HG03571 (cell line): ENCODE data around the gene KIAA0513.
"Not testable (repeated sequence)": the region's sequence is repeated elsewhere in the genome, so short reads cannot be mapped to it uniquely, and the experiment has no call there.

Experiments
- ATAC-seq: cut with Tn5 transposase; IDR thresholded peaks from one replicate; pipeline ENCODE4 v1.9.1; 2021; ENCODE audit not compliant: unreplicated experiment

The KIAA0513 gene

DNA sequence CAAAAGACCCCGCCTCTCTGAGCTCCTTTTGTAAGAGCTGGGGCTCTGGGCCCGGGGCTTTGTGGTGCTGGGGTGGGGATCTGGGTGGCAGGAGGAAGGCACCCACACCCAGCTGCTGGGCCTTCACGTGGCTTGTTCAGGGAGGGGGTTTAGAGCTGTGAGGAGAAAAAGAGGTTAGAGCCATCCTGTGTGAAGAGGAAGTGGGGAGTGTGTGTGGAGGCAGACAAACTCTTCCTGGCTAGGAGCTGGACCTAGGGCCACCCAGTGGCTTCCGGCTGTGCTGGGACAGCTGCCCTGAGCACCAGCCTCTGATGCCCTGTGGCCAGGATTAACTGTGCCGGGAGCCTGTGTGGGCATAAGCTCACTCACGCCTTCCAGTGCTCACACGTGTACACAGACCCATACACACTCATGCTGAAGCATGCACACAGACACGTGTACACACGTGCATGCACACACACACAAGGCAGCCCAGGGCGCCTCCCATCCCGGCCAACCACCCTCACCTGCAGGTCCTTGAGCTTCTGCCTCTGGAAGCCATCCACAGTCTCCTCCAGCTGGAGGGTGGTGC lies 77.3 kb downstream of the KIAA0513 start:
- no peak for ATAC-seq

DNA sequence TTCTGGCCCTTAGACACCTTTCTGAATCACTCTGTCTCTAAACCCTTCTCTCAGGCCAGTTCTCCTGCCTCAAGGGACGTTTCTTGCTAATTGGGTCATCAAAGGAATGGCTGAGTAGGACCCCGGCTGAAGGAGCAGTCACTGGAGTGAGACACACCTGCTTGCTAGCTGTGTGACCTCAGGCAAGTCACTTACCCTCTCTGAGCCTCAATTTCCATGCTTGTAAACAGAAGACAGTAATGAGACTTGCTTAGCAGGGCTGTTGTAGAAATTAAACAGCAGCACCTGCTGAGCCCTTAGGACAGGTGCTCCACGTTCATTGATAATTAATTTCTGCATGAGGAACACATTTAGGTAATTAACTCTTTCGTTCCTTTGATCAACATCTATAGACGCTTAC lies 77.9 kb downstream of the KIAA0513 start:
- no peak for ATAC-seq

DNA sequence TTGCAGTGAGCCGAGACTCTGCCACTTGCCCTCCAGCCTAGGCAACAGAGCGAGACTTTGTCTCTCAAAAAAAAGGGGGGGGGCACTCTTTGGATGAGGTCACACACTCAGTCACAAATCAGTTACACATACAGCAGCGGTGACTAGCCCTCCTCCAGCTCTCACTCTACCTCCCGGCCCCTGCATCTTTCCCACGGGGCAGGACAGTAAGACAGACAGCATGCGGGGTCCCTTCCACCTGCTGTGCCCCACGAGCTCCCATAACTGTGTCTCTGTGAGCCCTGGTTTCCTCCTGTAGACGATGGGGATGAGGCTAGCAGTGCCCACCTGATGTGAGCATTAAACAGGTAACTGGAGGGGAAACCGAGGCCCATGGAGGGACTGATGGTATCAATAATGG lies 79.5 kb downstream of the KIAA0513 start:
- no peak for ATAC-seq

DNA sequence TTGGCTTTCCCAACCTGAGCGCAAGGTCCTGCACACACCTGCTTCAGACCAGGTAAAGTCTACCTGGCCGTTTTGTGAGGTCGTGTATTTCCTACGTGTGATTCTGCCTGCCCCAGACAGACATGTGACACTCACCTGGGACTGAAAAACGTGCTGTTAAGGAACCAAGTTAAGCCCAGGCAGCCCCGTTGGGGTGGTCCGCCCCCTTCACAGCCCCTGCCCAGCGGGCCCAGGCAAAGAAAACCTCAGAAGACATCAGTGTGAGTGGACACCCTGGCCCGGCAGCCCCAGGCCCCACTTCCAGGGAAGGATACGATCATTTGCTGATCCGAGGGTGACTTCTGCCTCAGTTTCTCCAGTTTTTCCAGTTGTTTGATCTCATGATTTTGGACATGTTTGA lies 79.9 kb downstream of the KIAA0513 start:
- ATAC-seq: no peak

DNA sequence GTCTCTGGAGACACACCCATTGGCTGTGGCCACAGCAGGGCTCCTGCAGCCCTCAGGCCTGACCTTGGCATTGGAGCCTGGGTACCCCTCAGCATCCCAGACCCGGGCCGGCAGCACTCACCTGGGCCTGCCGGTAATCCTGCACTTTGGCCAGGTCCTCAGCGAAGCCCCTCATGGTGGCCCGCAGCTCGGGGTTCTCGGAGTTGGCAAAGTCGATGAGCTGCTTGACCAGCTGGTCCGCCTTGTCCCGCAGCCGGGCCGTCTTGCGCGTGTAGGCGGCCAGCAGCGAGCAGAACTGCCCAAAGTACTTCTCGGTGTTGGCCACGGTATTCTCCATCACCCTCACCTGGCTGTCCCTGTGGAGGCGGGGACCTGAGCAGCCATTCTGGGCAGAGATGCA lies 82.5 kb downstream of the KIAA0513 start:
- no peak for ATAC-seq

DNA sequence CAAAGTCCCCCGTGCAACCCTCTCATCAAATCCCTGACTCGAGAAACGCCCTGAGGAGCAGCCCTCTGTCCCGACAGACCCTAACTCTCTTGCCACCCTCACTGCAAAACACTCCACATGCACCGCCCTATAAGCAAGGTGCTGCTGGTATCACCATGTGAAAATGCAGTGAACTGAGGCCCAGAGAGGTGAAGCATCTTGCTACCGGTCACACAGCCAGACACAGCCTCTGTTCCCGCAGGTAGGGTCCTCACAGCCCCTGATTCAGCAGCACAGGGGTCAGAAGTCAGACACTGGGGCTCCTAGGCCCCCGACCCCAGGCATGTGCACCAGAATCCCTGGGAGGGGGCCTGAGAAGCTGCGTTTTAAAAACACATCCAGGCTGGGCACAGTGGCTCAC lies 83.6 kb downstream of the KIAA0513 start:
- no peak for ATAC-seq

DNA sequence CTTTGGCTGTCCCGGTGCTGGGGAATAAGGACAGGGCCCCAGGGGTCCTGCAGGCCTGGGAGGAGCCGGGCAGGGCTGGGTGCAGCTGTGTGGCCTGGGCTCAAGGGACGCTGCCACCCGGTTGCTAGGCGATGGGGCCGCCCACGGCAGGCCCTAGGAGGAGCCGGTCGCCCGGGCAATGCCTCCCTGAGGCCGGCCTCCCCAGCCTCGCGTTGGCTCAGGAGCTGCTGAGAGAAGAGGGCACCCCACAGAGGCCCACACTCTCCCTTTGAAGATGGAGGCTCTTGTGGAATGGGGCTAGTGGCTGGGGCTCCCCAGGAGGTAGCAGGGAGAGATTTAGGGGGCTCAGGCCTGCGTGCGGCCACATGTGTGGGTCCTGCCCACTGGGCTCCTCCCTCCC lies 84.8 kb downstream of the KIAA0513 start, which contains the start of gene CIBAR2:
Gene CIBAR2, minus strand, starts transcription at position 109 of the 400 bp plus-strand sequence. CDS start 120 bp downstream, outside the sequence.
- no peak for ATAC-seq

DNA sequence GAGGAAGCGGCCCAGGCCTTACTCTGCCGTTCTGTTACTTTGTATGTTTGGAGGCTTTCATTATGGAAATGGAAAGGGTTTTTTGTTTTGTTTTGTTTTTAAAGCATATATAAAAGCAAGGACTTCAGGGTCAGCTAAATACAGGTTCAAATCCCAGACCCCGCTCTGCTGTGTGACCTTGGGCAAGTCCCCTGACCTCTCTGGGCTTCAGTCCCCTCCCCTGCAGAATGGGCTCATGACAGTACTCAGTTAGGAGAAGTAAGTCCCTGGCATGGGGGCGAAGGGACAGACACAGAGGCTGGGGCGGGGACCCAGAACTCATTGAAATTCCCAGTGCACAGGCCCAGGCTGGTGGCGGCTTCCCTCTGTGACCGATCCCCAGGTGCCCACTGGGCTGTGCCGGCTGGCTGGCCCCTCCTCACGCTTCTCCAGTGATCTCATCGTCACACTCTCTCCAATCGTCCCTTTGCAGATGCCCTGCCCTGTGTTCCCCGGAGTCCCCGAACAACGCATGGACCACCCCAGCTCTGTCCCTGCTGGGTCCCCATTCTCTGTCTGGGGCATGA lies 85.7 kb downstream of the KIAA0513 start:
- ATAC-seq: no peak

DNA sequence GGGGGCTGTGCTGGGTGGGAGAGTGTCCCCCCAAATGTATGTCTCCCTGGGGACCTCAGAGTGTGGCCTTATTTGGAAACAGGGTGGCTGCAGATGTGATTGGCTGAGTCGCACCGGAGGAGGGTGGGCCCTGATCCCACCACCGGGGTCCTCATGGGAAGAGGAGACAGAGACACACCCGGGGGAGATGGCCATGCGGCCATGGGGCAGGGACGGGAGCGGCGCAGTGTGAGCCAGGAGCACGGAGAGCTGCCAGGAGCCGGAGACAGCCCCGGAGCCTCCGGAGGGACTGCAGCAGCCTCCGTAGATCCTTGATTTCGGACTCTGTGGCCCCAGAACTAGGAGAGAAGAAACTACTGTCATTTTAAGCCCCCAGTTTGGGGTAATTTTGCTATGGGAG lies 86.3 kb downstream of the KIAA0513 start:
- ATAC-seq: no peak

DNA sequence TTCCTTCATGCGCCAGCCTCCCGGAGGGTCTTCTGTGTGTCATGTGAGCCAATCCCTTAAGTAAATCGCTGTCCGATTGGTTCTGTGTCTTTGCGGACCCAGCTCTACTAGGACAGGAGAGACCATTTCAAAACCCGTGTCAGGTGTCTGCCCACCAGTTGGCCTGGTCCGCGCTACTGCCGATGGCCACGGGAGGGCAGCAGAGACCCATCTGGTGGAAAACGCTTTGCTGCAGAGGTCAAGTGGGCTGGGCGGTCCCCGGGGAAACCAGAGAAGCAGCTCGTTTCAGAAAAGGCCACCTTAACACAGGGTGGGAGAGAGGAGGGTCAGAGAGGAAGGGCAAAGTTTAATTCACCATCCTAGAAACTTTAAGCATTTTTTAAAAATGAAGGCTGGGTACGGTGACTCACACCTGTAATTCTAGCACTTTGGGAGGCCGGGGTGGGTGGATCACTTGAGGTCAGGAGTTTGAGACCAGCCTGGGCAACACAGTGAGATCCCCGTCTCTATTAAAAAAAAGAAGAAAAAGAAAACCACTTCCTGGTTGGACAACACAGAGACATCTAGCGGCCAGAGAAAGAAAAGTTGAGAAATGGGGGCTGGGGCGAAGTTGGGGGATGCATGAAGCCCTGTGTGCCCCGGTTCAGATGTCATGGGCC lies 87.4 kb downstream of the KIAA0513 start:
- peak; percentile 53 for ATAC-seq

DNA sequence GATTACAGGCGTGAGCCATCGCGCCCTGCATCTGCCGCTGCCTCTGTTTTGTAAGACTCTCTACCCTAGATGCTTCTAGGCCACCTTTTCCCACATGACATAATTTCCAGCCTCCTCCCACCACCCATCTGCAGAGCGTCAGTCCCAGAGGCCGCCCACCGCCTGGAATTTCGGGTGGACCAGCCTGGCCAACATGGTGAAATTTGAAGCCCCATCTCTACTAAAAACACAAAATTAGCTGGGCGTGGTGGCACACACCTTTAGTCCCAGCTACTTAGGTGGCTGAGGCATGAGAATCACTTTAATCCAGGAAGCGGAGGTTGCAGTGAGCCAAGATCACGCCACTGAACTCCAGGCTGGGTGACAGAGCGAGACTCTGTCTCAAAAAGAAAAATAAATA lies 89.8 kb downstream of the KIAA0513 start:
- ATAC-seq: no peak

DNA sequence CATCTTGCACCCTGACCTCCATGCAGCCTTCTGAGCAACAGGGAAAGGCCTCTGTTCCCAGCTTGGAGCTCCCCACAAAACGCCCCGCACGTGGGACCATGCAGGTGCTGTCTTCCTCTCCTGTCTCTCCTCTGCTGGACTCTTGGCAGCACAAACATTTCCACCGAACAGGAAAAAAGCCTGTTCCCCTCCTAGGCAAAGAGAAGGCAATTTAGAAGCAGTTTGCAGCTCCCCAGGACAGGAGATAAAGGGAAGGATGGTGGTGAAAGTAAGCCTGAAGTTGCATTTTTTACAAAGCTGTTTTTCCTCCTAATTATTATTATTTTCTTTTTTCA lies 92.4 kb downstream of the KIAA0513 start:
- no peak for ATAC-seq

DNA sequence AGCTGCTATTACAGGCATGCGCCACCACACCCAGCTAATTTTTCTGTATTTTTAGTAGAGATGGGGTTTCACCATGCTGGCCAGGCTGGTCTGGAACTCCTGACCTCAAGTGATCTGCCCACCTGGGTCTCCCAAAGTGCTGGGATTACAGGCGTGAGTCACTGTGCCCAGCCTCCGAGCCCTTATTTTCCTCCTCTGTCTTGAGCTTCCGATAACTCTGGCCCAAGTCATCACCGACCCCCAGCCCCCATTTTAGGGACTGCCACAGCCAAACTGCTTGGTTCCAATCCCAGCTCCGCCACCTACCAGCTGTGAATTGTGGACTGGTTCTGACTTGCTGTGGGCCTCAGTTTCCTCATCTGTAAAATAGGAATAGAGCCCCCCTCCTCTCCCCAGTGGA lies 95.8 kb downstream of the KIAA0513 start:
- ATAC-seq: not testable (repeated sequence)

DNA sequence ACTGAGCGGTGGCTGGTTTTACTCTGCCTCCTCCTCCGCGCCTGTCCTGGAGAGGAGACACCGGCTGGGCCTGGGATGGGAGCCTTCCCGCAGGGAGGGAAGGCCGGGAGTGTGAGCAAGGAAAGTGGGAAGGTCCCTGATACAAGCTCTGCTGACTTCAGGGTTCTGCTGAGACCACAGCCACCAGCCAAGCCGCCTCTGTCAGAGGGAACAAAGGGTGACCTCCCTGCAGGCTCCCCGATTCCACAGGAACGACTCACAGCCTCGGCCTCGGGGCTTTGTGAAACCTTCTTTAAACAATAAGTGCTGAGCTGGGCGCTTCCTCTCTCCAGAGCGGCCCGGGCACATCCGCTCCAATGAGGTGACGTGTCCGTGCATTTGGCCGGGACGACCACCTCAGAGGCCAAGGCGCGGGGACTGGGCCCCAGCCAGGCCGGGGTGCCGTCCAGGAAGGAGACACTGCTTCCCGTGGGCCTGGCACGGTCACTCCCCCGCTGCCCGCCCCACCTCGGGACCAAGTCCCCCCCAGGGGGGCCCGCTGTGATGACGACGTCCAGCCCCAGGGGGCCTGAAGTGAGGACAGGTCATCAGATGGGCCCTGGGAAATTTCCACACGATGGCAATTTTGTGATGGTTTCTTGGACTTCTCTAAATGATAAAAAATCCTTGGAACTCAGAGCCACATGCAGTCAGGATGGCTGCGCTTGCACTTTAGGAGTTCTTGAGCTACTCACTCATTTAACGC lies 96.5 kb downstream of the KIAA0513 start:
- ATAC-seq: no peak

DNA sequence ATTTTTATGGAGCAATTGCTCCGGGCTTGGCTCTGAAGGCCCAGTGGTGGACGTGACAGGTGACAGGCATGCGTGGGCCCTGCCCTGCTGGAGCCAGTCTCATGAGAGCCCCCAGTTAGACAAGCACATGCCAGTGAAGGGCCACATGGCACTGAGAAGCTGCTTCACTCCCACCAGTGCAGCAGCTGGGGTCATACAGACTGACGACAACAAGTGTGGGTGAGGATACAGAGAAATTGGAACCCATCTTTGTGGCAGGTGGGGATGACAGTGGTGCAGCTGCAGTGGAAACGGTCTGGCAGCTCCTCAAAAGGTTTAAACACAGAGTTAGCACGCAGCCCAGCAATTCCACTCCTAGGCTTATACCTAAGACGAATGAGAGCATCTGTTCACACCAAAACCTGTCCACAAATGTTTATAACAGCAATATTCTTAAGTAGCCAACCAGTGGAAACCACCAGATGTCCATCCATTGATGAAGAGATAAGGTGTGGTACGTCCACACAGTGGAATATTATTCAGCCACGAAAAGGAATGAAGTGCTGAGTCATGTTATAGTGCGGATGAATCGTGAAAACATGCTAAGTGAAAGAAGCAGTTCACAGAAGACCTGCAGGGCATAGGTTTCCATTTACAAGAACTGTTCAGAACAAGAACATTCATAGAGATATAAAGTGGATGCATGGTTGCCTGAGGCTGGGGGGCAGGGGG lies 97.2 kb downstream of the KIAA0513 start:
- no peak for ATAC-seq

DNA sequence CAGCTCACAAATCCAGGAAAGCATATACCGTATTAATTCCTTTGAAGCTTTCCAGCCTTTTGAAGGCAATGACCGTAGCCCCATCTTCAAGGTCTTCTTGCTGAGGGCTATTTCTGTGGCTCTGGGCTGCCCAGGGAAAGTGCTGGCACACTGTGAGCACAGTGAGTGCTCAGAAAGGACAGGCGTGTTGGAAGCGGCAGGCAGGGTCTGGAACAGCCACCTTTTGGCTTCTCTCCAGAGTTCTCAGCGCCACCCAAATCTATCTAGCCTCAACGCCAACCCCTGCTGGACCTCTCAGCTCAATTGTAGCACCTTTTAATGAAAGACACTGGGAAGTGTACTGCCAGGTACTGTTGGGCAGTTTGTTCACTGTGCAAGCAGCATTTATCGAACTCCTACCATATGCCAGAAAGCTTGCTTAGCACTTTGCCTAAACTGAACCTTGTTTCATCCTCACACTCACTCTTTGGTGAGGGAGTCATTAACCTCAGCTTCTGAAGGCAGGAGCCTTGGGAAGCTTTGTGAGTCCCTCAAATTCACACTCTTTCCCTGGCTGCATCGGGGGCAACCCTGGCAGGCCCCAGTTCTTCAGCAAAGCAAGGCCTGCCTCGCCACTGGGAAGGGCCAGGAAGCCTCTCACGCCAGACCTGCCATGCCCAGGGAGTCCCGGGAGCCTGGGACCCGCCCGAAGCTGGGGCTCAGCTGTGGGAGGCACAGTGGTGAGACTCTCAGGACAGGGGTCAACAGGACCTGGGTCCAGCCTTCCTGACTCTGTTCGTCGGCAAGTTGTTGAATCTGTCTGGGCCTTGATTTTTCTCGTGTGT lies 98.2 kb downstream of the KIAA0513 start:
- ATAC-seq: no peak

DNA sequence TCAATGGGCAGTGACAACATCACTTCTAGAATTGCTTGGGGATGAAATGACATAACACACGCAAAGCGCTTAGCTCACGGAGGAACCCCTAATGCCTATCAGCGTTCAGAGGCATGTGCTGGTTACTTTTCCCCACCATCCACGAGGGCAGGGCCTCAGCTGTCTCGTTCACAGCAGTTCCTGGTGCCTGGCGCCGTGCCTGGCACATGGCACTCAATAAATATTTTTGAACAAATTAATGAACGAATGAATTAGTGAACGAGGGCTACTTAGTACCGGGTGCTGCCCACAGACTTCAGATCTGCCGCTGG lies 98.8 kb downstream of the KIAA0513 start:
- ATAC-seq: no peak

DNA sequence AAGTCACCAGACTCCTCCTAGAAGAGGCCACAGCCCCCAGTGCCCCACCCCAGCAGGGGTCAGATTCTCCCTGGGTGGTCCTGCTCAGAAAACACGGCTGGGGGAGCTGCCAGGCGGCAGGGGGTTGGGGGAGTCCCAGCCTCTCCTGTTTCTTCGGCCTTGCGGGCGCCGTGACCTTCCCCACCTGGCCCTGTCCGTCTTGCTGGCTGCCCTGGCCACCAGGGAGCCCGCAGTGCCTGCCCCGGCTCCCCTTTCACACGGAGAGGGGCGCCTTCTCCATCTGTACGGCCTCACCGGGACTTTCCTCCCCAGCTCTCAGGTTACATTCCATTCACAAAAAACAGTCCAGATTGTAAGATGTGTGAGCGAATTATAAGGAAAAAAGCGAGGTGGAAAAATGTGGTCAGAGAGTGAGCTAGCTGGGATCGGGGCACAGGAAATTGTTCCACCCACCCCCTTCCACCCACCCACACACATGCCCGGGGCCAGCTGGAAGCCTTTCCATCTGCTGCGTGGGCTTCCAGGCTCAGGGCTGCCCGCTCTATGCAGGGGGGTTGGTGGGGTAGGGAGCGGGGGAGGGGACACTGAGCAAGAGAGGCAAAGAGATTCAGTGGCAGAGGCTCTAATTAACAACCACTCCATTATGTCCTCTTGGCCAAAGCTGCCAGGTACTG lies 99.2 kb downstream of the KIAA0513 start:
- ATAC-seq: no peak

DNA sequence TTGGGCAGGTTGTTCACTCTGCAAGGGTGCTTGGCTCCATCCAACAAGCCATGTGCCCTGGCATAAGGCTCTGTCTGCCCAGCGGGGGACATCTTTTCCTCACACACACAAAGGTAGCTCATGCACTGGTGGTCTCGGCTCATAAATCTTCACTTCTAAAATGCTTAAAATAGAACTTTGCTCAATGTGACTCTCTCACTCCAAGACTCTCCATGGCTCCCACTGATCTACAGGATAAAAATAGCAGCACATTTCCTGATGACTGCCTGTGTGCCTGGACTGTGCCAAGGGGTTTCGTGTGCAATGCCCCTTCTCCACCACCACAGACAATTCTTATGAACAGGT lies 99.8 kb downstream of the KIAA0513 start:
- no peak for ATAC-seq

DNA sequence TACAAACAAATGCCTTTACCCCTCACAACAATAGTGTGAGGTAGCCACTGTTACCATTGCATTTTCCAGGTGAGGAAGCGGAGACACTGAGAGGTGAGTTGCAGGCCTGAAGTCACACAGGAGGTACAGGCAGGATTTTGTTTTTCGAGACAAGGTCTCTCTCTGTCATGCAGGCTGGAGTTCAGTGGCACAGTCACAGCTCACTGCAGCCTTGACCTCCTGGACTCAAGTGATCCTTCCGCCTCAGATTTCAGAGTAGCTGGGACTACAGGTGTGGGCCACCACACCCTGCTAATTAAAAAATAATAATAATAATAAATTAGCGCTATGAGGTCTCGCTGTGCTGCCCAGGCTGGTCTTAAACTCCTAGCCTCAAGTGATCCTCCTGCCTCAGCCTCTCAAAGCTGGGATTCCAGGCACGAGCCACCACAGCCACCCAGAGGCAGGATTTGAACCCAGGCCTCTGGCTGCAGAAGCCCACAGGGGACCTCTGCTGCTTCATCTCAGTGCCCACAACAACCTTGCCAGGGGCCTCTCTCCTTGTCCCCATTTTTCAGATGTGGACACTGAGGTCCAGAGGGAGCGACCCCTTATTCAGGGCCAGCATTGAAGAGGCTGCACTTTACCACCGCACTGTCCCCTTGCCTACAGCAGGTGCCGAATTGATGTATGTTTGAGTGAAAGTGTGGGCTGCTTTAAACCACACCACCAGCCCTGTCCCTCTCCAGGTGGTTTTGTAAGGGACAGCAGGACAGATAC lies 100.7 kb downstream of the KIAA0513 start:
- ATAC-seq: no peak
